Effector memory CD8-positive, alpha-beta T cell (primary cell): Measurements from ENCODE around the gene SCNN1A.
"Not testable (repeated sequence)": the region's sequence is repeated elsewhere in the genome, so short reads cannot be mapped to it uniquely, and the experiment has no call there.

Experiments used
- ATAC-seq: fragments of 150-1000 bp; cut with Tn5 transposase; replicated peaks from 2 replicates; pipeline ENCODE4 v1.10.0; 2021; ENCODE audit warnings: mild to moderate bottlenecking, moderate library complexity
- DNase-seq, 3 experiments: peaks; one replicate each; pipeline ENCODE4 v3.0.0; 2021
- H3K27ac Mint-ChIP-seq, 2 donors: one replicate each; pipeline ENCODE4 v1.8.0; 2022; ENCODE audit warnings: mild to moderate bottlenecking in 2 of 2, mixed read lengths in 2 of 2, moderate library complexity in 2 of 2
- H3K27me3 Mint-ChIP-seq, 2 donors: one replicate each; pipeline ENCODE4 v1.8.0; 2022; ENCODE audit warnings: mixed read lengths in 2 of 2
- H3K36me3 Mint-ChIP-seq: one replicate; pipeline ENCODE4 v1.8.0; 2022; ENCODE audit warnings: mild to moderate bottlenecking, moderate library complexity, mixed read lengths; ENCODE audit not compliant: insufficient read depth
- H3K4me1 Mint-ChIP-seq, 2 donors: one replicate each; pipeline ENCODE4 v1.8.0; 2022; ENCODE audit warnings: low read depth in 2 of 2, mixed read lengths in 2 of 2
- H3K4me3 Mint-ChIP-seq, 2 donors: one replicate each; pipeline ENCODE4 v1.8.0; 2022; ENCODE audit warnings: mild to moderate bottlenecking in 2 of 2, mixed read lengths in 2 of 2, moderate library complexity in 2 of 2
- H3K9me3 Mint-ChIP-seq, 2 donors: one replicate each; pipeline ENCODE4 v1.8.0; 2022; ENCODE audit warnings: mixed read lengths in 2 of 2

SCNN1A gene

DNA sequence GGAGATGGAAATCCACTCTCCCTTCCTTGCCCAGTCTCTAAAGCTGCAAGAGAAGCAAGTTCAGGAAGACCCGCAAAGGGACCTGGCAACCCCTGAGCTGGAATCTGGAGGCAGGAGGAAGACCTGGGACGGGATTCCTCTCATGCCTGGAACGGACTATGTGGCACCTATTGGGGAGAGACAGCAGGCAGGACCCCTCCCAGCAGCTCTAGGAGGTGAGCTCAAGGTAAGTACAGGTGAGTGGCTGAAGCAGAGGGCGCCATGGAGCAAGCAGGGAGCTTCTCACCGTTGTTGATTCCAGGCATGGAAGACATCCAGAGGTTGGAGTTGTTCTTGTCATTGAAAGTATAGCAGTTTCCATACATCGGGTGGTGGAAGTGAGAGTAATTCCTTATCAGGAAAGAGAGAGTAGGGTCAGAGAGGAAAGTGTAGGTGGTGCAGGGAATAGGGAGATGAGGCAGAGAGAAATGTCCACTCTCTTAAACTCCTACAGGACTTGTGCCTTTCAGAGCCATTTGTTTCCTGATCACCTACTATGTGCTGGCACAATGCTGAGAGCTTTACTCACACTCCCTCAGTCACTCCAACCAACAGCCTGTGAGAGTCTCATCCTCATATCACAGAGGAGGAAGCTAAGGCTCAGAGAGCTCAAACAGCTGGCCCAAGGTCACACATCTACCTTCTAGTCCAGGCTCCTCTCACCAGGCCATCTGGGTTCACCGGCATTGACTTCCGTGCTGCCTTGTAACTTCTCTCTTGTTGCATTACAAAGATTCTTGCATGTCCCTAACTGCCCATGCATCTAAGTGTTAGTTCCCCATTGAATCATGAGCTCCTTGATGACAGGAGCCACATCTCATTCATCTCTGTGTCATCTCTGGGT lies 19.6 kb downstream of the SCNN1A start:
- no peak for DNase-seq
- H3K4me3 Mint-ChIP-seq, result no peak overlapping the region
- peaks cover 12 to 17% of the 10 kb centered on the region in 2 donors for H3K4me1 Mint-ChIP-seq
- H3K36me3 Mint-ChIP-seq, result no peaks in the 10 kb centered on the region
- peak overlapping the region; percentile 9 to 39 for H3K27ac Mint-ChIP-seq
- ATAC-seq, result no peak
- no peaks in the 10 kb centered on the region for H3K27me3 Mint-ChIP-seq
- no peaks in the 10 kb centered on the region for H3K9me3 Mint-ChIP-seq

DNA sequence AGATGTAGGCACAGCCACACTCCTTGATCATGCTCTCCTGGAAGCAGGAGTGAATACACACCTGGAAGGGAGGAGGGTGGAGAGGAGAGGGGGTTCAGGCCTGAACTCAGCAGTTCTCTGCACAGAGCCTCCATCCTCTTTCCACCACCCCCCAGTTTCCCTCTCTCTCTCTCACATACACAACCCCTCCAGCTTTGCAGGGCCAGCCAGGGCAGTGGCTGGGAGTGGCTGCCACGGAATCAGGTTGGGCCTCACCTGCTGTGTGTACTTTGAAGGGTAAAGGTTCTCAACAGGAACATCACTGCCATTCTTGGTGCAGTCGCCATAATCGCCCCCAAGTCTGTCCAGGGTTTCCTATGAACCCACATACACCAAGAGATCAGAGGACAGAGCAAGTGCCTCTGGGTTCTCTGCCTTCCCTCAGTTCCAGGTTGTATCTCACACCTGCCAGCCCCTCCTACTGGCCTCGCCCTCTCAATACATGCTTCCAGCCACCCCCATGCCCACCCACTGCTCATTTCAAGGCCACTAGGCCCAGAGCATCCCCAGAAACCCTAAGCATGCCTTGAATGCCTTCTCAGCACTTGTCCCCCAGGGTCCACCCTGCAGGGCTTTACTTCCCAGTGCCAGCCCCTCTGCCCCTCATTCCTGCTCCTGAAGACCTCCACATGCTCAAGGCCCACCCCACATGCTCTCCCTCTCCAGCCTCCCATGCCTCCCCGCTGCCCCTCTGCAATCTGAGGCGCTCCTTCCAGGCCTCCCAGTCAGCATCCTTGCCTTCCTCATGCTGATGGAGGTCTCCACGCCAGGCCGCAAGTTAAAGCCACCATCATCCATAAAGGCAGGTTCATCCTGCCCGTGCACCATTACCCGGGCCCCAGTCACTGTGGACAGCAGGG lies 20.6 kb downstream of the SCNN1A start:
- H3K4me3 Mint-ChIP-seq, result no peak overlapping the region
- no peak overlapping the region for H3K27ac Mint-ChIP-seq
- no peaks in the 10 kb centered on the region for H3K36me3 Mint-ChIP-seq
- H3K27me3 Mint-ChIP-seq, result no peaks in the 10 kb centered on the region
- H3K4me1 Mint-ChIP-seq, result peaks cover 8 to 14% of the 10 kb centered on the region in 2 donors
- H3K9me3 Mint-ChIP-seq, result no peaks in the 10 kb centered on the region
- no peak for ATAC-seq
- DNase-seq, result no peak

DNA sequence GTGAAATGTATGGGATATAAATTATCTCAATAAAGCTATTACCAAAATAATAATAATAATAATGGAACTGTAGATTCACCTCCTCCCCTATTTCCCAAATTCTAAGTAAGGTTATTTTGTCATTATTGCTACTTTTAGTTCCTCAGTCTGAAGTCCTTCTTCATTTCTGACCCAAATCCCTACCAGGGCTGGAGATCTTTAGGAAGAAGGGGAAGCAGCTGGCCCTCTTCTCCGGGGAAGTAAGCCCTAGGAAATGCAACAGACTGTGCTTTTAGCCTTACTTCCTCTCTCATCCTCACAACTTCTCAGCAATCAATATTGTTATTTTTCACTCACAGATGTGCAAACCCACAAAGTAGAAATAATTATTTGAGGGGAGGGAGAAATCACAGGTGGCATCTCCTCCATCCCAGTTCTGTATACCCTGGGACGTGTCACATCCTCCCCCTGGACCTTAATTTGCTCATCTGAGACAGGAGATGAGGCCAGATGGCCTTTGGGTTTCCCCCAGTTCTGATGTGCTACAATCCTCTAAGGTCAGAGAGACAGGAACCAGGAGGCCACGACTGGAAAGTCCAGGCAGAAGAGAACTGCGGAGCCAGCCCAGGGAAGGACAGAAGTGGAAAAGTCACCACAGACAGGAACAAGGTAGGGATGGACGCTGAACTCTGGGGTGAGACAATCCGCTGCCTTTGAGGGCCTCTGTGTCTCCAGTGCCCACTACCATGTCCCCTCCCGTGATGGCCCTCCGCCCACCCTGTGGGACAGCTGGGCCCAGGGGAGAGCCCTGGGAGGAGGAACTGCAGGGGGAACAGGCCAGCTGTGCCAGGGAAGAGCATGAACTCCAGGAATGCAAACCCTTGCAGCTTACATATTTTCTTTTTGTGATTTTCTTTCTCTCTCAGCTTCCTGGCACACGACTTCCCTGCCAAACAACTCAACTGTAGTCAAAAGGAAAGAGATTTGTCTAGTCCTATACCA lies 22.9 kb downstream of the SCNN1A start:
- H3K27ac Mint-ChIP-seq, result no peak overlapping the region
- H3K36me3 Mint-ChIP-seq, result no peaks in the 10 kb centered on the region
- peaks cover 8 to 17% of the 10 kb centered on the region in 2 donors for H3K4me1 Mint-ChIP-seq
- ATAC-seq (no peak), DNase-seq (no peak)
- no peaks in the 10 kb centered on the region for H3K27me3 Mint-ChIP-seq
- H3K4me3 Mint-ChIP-seq, result no peak overlapping the region
- H3K9me3 Mint-ChIP-seq, result no peaks in the 10 kb centered on the region

DNA sequence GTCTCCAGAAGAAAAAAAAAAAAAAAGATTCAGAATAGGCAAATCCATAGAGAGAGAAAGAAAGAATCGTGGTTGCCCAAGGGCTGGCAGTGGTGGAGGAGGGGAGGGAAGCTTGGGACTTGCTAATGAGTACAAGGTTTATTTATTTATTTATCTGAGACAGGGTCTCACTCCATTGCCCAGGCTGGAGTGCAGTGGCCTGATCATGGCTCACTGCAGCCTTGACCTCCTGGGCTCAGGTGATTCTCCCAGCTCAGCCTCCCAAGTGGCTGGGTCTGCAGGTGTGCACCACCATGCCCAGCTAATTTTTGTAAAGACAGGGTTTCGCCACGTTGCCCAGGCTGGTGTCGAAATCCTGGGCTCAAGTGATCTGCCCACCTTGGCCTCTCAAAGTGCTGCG lies 23.7 kb downstream of the SCNN1A start:
- Mint-ChIP-seq H3K36me3 (no peaks in the 10 kb centered on the region), H3K4me3 (no peak overlapping the region), H3K27ac (no peak overlapping the region), H3K27me3 (peaks cover 0 to 7% of the 10 kb centered on the region in 2 donors), H3K4me1 (peaks cover 7 to 25% of the 10 kb centered on the region in 2 donors), H3K9me3 (no peaks in the 10 kb centered on the region)
- ATAC-seq, result no peak
- DNase-seq, result no peak

DNA sequence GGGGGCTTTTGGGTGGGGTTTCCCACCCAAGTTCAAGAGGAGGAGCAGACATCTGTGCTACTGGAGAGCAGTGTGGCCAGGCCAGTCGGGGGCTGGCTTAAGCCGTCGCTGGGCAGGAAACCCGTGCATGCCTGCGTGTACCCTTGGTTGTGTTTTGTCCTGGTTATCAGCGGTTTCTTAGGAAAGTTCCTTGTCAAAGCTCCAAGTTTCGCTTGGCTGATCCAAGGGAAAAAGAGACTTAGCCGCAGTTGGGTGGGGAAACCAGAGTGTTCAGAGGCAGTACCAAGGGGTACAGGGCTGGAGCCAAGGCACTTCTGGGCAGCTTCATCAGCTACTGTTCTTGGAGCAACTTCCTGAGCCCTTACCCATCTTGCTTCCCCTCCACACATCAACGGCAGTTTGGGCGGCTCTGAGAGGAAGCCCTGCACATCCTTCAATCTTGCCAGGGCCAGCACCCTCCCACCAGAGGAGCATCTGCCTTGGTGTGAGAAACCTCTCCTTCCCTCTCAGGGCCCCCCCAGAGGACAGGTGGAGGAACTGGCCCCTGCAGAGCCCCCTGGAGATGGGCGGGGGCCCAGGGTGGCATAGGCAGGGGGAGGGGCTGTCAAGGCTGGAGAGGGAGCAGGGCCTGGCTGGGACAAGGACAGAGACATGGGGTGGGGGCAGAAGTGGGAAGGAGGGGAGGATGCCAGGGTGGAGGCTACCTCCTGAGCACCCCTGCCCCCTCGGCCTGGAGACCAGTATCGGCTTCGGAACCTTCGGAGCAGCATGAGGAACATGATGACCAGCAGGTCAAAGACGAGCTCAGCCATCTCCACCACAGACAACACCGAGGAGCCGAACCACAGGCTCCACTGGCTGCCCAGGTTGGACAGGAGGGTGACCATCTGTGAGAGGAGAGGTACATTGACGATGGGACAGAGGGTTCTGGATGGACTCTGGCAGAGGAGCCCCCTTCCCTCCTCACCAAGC lies 27.7 kb downstream of the SCNN1A start:
- no peak for ATAC-seq
- no peak overlapping the region for H3K4me3 Mint-ChIP-seq
- no peaks in the 10 kb centered on the region for H3K9me3 Mint-ChIP-seq
- peaks cover 3% of the 10 kb centered on the region for H3K36me3 Mint-ChIP-seq
- peaks cover 29 to 38% of the 10 kb centered on the region in 2 donors for H3K4me1 Mint-ChIP-seq
- peak overlapping the region in 1 of 2 donors; percentile 86 for H3K27ac Mint-ChIP-seq
- H3K27me3 Mint-ChIP-seq, result peaks cover 0 to 9% of the 10 kb centered on the region in 2 donors
- DNase-seq, result no peak

DNA sequence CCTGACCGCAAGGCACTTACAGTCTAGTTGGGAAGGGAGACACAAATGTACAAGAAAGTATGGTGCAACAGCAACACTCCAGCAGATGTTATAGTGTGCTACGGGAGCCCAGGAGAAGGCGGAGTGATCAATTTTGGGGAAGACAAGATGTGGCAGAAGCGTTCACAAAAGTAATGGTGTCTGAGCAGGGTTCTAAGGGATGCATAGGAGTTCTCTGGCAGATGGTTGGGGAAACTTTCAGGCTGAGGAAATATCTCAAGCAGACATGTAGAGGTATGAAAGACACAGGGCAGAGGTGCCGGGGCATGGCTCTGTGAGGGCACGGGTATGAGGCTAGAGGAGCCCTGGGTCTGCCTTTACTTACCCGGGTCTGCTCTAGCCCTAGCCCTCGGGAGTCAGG lies 28.4 kb downstream of the SCNN1A start:
- H3K4me3 Mint-ChIP-seq, result no peak overlapping the region
- DNase-seq (no peak), ATAC-seq (no peak)
- H3K4me1 Mint-ChIP-seq, result peaks cover 36 to 45% of the 10 kb centered on the region in 2 donors
- H3K27me3 Mint-ChIP-seq, result peaks cover 0 to 9% of the 10 kb centered on the region in 2 donors
- H3K27ac Mint-ChIP-seq, result peak overlapping the region in 1 of 2 donors; percentile 86
- H3K36me3 Mint-ChIP-seq, result peaks cover 6% of the 10 kb centered on the region
- no peaks in the 10 kb centered on the region for H3K9me3 Mint-ChIP-seq

DNA sequence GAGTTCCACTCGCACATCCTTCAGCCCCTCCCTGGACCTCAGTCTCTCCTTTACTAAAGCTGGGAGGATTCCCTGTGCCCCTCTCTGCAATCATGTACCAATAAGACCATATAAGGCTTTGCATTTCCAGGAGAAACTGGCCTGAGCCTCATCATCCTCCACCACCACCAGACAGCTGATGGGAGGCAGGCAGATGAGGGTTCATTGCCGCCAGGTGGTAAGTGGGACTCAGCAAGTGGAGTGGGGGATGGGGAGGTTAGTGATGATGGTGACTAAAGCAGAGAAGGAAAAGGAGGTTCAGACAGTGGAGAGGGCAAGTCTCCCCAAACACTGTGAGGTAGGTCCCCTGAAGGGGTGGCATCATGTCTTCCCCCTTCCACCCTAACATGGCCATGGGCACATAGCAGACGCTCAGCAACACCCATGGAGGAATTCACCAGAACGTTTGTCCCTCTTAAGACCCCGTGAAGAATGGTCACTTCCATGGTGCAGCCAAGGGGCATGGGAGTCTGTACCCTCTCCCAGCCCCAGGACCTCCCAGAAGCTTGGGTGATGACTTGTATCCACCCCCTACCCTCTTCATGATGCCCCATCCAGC lies 29.0 kb downstream of the SCNN1A start:
- Mint-ChIP-seq H3K4me1 (peaks cover 39 to 49% of the 10 kb centered on the region in 2 donors), H3K4me3 (peak overlapping the region; percentile 27 to 62), H3K27ac (peak overlapping the region; percentile 86), H3K36me3 (peaks cover 10% of the 10 kb centered on the region), H3K9me3 (no peaks in the 10 kb centered on the region), H3K27me3 (peaks cover 0 to 9% of the 10 kb centered on the region in 2 donors)
- ATAC-seq (no peak), DNase-seq (no peak)

DNA sequence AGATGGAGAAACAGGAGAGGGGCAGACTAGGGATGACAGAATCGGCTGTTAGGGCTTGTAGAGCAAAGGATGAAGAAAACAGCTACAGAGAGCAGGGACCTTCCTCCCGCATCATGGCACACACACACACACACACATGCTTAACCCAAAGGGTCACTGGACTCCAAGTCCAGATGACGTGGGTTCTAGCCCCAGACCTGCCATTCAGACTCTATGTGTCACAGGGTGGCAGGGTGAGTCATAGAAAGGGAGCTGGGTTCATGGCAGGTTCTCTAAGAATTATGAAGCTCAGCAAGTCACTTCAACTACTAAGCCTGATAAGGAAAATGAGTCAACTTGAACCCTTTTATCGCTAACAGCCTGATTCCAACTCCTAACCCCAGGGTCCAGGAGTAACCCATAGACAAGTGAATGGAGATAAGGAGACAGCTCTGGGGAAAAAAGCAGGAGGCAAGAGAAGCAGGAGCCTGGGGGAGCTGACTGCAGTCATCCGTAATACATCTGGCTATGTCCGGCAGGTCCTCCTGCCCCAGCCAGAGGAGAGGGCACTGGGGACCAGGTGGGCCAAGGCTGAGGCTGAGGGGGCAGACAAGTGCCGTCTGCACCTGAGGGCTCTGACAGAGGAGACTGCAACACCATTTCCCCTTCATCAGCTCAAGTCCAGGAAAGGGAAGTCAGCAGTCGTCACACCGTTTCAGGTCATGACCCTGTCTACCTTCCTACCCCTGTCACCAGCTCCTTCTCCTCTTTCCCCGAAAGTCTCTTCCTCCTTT lies 29.9 kb downstream of the SCNN1A start:
- Mint-ChIP-seq H3K4me3 (peak overlapping the region; percentile 27 to 62), H3K36me3 (peaks cover 10% of the 10 kb centered on the region), H3K9me3 (no peaks in the 10 kb centered on the region), H3K4me1 (peaks cover 39 to 51% of the 10 kb centered on the region in 2 donors), H3K27me3 (peaks cover 0 to 9% of the 10 kb centered on the region in 2 donors), H3K27ac (peak overlapping the region; percentile 86)
- no peak for DNase-seq
- peak; percentile 58 for ATAC-seq

DNA sequence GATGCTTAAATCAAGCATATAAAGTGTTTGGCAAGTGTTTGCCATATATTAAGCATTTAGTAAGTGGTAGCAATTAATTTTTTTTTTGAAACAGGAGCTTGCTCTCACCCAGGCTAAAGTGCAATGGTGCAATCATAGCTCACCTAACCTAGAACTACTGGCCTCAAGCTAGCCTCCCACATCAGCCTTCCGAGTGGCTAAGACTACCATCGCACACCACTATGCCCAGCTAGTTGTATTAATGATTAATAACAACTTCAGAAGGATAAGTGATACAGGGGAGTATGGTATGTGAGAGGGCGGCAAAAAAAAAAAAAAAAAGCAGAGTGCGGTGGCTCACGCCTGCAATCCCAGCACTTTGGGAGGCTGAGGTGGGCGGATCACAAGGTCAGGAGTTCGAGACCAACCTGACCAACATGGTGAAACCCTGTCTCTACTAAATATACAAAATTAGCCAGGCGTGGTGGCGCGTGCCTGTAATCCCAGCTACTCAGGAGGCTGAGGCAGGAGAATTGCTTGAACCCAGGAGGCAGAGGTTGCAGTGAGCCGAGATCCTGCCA lies 31.2 kb downstream of the SCNN1A start:
- not testable (repeated sequence) for DNase-seq, H3K27me3 Mint-ChIP-seq, H3K4me3 Mint-ChIP-seq, ATAC-seq, H3K9me3 Mint-ChIP-seq, H3K27ac Mint-ChIP-seq
- Mint-ChIP-seq H3K4me1 (peaks cover 39 to 51% of the 10 kb centered on the region in 2 donors), H3K36me3 (peaks cover 10% of the 10 kb centered on the region)

DNA sequence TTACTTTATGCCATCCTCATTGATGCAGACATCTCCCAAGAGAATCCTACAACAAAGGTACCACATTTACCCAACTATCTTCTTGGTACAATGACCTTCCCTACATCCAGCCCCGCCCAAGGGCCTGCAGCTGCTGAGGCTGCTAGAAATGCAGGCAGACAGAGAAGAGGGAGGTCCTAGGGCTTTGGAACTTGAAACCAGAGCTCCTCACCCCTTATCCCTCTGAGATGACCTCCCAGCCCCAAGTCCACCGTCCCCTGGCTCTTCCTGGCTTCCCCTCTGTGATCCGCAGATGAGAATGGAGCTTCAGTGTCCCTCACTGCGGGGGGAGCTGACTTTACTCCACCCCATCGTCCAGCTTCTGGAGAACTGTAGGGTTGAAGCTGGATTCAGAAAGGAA lies 31.8 kb downstream of the SCNN1A start:
- peaks cover 39 to 51% of the 10 kb centered on the region in 2 donors for H3K4me1 Mint-ChIP-seq
- no peaks in the 10 kb centered on the region for H3K9me3 Mint-ChIP-seq
- no peak for ATAC-seq
- H3K27ac Mint-ChIP-seq, result no peak overlapping the region
- DNase-seq, result no peak
- H3K4me3 Mint-ChIP-seq, result no peak overlapping the region
- H3K27me3 Mint-ChIP-seq, result peaks cover 0 to 9% of the 10 kb centered on the region in 2 donors
- H3K36me3 Mint-ChIP-seq, result peaks cover 10% of the 10 kb centered on the region
